BJ (cell line): ENCODE data around the gene REEP6. TPM values are rescaled to one million over a fixed set of nuclear protein-coding genes. Genes with fewer than 3 reads are reported as not detected.

Experiments used
- CTCF ChIA-PET: fragments of 350-600 bp; formaldehyde crosslinking; extraction: SDS; loops from one replicate; lab custom pipeline; 2021; ENCODE audit warnings: antibody characterized with exemption, inconsistent platforms; lab: Yijun Ruan, JAX
- POLR2A ChIA-PET: fragments of 300-600 bp; sonication (Branson Sonifier 250); formaldehyde crosslinking; extraction: SDS; loops from one replicate; lab custom pipeline; 2021; ENCODE audit warnings: antibody characterized with exemption; lab: Charles Lee
- DNase-seq: peaks from one replicate; pipeline ENCODE4 v3.0.0-alpha.2; 2011; ENCODE audit warnings: low read depth
- H3K27me3 ChIP-seq: 2 replicates; pipeline ENCODE4 v1.6.0; 2011; ENCODE audit warnings: low read length; ENCODE audit not compliant: control insufficient read depth, insufficient read depth
- H3K36me3 ChIP-seq: 2 replicates; pipeline ENCODE4 v1.5.1; 2011; ENCODE audit warnings: low read length; ENCODE audit not compliant: control insufficient read depth, insufficient read depth
- H3K4me3 ChIP-seq: 2 replicates; pipeline ENCODE4 v1.5.1; 2011; ENCODE audit warnings: low read depth, mild to moderate bottlenecking, control low read depth, low read length
- CTCF ChIP-seq: IDR thresholded peaks from 2 replicates; pipeline ENCODE4 v1.5.1; 2011; ENCODE audit warnings: low read depth, mild to moderate bottlenecking, control low read depth, inconsistent platforms, low read length, moderate library complexity; ENCODE audit not compliant: insufficient read depth
- polyA plus RNA-seq: library from polyadenylated mRNA; depleted of rRNA; stranded (reverse); fragments of >200 nt; gene quantifications from 2 replicates; pipeline ENCODE4 v1.2.3, GENCODE V29; 2011

The REEP6 gene
- polyA plus RNA-seq, 1 experiment = 3.1 TPM

- Histone ChIP-seq H3K27me3 (peaks cover 18% of the 10 kb centered on the region), H3K4me3 (no peak overlapping the region), H3K36me3 (no peaks in the 10 kb centered on the region)
- ChIA-PET POLR2A (no interaction called here), CTCF (interaction anchor here (1.4 kb wide), 1 partner anchor 22 kb away, joined by 5 read pairs; no protein-coding TSS in a partner anchor)
- DNase-seq = no peak
- TF ChIP-seq CTCF = no peak
Measured at GRCh38 chr19:1524287-1524971, 33.4 kb downstream of the REEP6 start.

- DNase-seq = no peak
- Histone ChIP-seq H3K4me3 (no peak overlapping the region), H3K27me3 (peaks cover 16% of the 10 kb centered on the region), H3K36me3 (no peaks in the 10 kb centered on the region)
- TF ChIP-seq CTCF = no peak
- ChIA-PET POLR2A (no interaction called here), CTCF (interaction anchor here (1.4 kb wide), 1 partner anchor 21 kb away, joined by 5 read pairs; no protein-coding TSS in a partner anchor)
Measured at GRCh38 chr19:1524972-1525325, 34.0 kb downstream of the REEP6 start.

- Histone ChIP-seq H3K27me3 (peaks cover 16% of the 10 kb centered on the region), H3K36me3 (no peaks in the 10 kb centered on the region), H3K4me3 (no peak overlapping the region)
- ChIA-PET POLR2A (no interaction called here), CTCF (interaction anchor here (1.4 kb wide), 1 partner anchor 21 kb away, joined by 5 read pairs; no protein-coding TSS in a partner anchor)
- no peak for DNase-seq
- no peak for TF ChIP-seq CTCF
Measured at GRCh38 chr19:1525343-1525742, 34.4 kb downstream of the REEP6 start.

- H3K4me3 ChIP-seq = no peak overlapping the region
- TF ChIP-seq CTCF = no peak
- POLR2A ChIA-PET = no interaction called here
- H3K27me3 ChIP-seq = peaks cover 16% of the 10 kb centered on the region
- H3K36me3 ChIP-seq = no peaks in the 10 kb centered on the region
- no peak for DNase-seq
- CTCF ChIA-PET = interaction anchor here (0.6 to 1.4 kb wide), 2 partner anchors 20 kb away, joined by 3 to 5 read pairs; no protein-coding TSS in a partner anchor
Measured at GRCh38 chr19:1526066-1526778, 35.2 kb downstream of the REEP6 start.

GRCh38 chr19:1526979-1527649, 36.1 kb downstream of the REEP6 start:
- Histone ChIP-seq H3K4me3 (no peak overlapping the region), H3K27me3 (peaks cover 16% of the 10 kb centered on the region), H3K36me3 (no peaks in the 10 kb centered on the region)
- no peak for DNase-seq
- no peak for TF ChIP-seq CTCF
- POLR2A ChIA-PET = no interaction called here
- CTCF ChIA-PET = no interaction called here
